Right lobe of liver (tissue), 4 donors: ENCODE results near the gene TECR.
"Not testable (repeated sequence)": the region's sequence is repeated elsewhere in the genome, so short reads cannot be mapped to it uniquely, and the experiment has no call there.

Experiments
- CTCF ChIP-seq, 4 donors: fragments of 200-600 bp in 3 of 4; fragments of 450-650 bp in 1 of 4; IDR thresholded peaks; one replicate each; pipeline versions ENCODE4 v1.5.1 to v1.8.0; 2016 to 2022; ENCODE audit warnings: antibody characterized with exemption in 4 of 4, mild to moderate bottlenecking in 2 of 4
- POLR2A ChIP-seq: fragments of 450-650 bp; IDR thresholded peaks from one replicate; pipeline ENCODE4 v1.6.1; 2017; ENCODE audit warnings: antibody characterized with exemption, mild to moderate bottlenecking
- donor health status: DM: no; HTN: no; CAD: no.
- donor health status: DM: no; HTN: no; CAD: no.
- donor health status: DM: no; HTN: yes; CAD: no.

- TF ChIP-seq CTCF (IDR thresholded peaks at IDR 0.05); POLR2A: not testable (repeated sequence)
Measured at GRCh38 chr19:14552006-14552360, 22.6 kb downstream of the TECR start.
